DMS 273 (cell line): ENCODE measurements around the gene MBD2.

Experiments used
- DNase-seq: peaks from one replicate; lab custom pipeline; 2025; ENCODE audit not compliant: unreplicated experiment; lab: John Stamatoyannopoulos, UW

MBD2 gene

DNA sequence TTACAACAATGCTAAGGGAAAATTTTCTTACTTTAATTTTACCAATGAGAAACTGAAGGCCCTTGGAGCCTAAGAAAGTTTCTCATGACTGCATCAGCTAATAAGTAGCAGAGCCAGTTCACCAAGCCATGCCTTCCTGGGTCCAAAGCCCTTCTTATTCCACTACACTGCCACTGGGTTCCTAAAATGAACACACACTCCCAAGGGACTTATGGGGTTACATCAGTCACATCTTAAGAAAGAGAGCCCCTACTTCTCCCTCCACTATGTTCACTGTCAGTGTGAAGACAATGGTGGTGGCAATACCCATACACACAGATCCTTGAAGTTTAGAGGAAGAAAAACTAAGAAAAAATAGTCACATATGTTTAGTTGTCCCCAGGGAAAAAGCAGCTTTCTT lies 20.6 kb downstream of the MBD2 start:
- no peak for DNase-seq

DNA sequence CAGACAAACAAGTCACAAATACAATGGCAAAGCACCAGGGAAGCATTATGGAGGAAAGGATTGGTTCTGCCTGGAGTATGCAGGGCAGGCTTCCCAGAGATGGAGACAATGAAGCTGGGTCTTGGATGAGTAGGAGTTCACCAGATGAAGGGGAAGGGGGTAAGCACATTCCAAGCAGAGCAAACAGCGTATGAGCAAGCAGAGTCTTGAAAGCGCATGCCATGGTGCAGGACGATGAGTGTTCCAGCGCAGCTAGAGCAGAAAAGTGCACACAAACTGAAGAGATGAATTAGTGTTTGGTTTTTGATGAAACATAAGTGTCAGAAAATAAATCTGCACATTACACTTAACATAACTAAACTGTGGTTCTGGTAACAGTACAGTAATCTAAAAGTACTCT lies 21.6 kb downstream of the MBD2 start:
- DNase-seq: no peak

DNA sequence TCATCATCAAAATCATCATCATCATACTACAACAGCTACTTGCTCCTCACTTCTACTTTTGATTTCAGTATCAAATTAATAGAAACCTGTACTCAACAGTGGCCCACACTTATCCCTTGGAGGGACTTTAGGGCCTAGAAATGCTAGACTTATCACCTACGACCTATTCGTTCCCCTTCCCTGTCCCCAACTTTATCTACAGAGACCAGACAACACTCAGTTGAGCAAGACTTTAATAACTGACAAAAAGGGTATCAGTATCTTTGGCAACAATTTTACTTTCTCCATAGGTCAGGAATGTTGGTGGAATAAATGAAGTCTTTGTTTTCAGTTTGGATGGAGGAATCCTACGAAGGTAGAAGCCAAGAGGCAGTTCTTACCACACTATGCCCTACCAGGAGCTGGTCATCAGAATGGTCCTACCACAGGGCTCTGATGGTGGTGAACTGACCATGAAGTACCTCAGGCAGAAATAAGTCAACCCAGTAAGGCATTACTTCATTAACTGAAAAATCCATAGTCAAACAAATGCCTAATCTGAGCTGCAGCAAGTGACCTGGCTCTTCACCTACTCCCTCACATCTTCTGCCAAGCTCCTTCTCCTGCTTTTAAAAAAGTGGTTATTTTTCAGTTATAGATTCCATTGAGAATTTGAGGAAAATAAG lies 26.6 kb downstream of the MBD2 start:
- DNase-seq: no peak

- DNase-seq: no peak
Measured at GRCh38 chr18:54193786-54194185, 30.7 kb downstream of the MBD2 start.

- DNase-seq: no peak
Measured at GRCh38 chr18:54192900-54193299, 31.6 kb downstream of the MBD2 start.

DNA sequence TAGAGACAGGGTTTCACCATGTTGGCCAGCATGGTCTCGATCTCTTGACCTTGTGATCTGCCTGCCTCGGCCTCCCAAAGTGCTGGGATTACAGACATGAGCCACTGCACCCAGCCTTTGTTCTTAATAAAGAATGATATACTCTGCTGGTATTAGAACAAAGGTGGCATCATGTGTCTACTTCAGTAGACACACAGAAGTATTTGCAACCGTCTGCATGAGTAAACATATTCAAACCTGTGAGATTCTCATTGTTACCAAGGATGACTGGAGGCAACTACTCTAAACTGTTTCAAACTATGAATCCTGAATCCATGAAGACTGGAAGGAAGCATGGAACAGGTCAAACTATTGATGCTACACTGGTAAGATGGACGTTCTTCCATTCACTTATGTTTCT lies 32.1 kb downstream of the MBD2 start:
- DNase-seq: no peak

- no peak for DNase-seq
Measured at GRCh38 chr18:54191352-54191751, 33.1 kb downstream of the MBD2 start.

DNA sequence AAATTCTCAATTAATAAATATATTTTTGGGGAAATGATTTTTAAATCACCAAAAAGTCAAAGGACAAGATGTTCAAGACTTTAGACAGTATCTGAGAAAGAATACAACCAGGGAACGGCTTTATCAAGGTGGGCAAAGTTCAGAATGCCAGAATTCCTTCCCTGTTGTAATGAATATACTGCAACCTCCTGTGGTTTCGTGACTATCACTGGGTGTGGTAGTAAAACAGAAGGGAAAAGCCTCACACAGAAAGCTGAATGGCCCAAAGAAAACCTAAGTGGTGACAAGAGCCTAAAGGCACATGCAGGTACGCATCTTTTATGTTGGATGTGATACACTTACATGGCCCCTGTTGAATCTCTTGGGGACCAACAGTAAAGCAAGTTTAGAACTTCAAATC lies 37.1 kb downstream of the MBD2 start:
- DNase-seq: no peak

DNA sequence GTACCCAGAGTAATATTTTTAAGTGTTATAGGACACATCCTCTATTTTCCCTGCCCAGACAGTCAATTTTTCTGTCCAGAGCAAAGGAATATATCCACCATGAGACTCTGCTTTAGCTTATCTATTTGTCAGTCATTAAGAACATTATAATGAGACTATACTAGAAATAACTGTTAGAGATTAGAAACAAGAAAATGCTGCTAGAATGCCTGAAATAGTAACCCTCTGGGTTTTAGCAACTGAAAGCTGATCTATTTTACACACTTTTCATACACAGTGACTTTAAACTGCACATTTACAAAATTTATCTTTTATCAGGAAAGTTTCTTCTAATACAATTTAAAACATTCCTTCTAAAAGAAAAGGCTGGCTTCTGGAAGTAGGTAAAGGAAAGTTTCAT lies 39.6 kb downstream of the MBD2 start:
- no peak for DNase-seq

GRCh38 chr18:54183390-54183789 lies 41.1 kb downstream of the MBD2 start:
- DNase-seq: no peak

DNA sequence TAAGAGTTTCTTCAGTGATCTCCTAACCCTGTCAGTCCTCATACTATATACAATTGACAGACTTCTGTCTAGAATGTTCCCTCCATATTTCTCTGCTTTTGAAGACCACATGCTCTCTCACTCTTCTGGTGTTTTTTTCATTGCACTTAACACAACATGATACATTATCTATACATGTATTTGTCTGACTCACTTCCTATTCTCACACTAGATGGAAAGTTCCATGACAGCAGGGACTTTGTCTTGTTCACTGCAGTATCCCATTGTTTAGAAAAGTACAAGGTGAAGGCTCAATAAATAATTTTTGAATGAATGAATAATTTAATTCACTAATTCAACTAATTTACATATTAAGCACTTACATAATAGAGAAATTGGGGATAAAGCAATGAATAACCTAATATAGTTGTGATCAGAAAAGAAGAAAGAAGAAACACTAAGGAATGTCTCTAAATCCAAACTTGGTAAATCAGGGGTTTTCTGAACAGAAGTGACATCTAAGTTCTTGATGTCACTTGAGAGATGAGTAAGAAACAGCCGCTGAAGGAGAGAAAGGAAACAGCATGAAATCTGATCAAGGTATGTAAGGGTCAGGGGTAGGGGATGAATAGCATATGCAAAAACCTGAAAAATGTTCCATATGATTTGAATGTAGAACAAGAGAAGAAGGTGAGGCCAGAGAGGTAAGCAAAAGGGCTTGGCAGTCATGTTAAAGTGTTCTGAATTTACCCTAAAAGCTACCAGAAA lies 42.4 kb downstream of the MBD2 start:
- no peak for DNase-seq

GRCh38 chr18:54173980-54174630 lies 50.4 kb downstream of the MBD2 start:
- DNase-seq: no peak

DNA sequence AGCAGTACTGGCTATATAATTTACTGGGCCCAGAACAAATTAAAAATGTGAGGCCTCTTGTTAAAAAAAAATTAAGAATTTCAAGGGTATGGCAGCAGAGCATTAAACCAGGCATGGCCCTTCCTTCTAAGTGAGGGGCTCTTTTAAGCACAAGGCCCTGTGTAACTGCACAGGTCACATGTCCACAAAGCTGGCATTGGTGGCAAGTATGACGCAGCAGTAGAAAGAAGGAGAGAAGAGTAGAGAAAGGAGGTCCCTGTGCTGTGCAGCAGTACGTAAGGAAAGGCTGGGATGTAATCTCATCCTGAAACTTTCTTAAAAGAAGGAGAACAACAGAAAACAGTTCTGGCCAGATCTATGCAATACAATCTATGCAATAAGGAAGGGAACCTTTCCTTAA lies 51.2 kb downstream of the MBD2 start:
- no peak for DNase-seq

GRCh38 chr18:54169431-54170403 lies 54.8 kb downstream of the MBD2 start:
- DNase-seq: no peak

DNA sequence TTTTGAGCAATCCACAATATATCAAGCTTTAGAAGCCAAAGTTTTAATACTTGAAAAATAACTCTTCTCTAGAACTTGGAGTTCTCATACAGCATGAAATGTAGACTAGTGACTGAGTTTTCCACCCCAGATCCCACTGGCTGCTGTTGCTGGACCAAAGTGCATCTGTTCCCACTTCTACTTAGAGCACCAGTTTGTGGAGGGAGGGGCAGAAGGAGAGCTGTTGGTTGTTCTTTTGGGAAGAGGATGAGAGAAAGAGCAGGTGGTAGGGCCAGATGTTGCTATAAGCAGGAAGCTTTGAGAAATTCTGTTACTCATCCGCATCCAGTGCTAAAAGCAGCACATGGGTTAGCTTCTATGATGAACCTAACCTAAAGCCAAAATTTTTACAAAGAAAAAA lies 59.0 kb downstream of the MBD2 start:
- peak; percentile 68 for DNase-seq

DNA sequence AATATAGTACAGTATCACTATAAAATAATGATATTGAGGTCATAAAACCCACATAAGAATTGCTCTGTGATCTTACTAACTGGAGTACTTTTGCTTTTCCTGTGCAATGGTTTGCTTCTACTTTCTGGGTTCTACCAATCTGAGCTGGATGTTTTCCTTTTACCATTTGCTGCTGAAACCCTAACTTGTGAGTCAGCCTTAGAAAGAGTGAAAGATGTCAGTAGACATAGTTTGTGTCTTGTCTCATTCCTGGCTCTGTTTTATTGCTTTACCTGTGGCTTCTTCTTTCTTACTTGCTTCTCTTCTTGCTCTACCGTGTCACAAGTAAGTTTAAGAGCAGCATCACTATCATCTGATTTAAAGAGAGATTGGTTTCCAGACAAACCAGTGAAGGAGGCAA lies 61.0 kb downstream of the MBD2 start:
- no peak for DNase-seq

DNA sequence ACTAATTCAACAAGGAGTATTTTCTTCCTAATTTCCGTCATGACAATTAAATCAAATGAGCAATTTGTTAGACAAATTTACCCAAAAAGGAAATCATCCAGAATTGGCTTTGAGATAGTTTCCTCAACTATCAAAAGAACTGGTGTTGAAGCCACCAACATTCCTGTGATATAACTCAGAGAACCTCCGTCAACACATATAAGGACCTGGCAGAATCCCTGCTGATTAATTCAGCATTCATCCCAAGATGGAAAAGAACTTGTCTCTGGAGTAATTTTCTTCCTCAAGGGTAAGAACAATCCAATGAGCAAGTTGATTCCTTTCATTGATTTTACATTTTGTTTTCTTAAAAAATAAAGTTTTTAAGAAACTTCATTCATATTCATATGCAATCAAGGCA lies 62.0 kb downstream of the MBD2 start:
- DNase-seq: no peak

DNA sequence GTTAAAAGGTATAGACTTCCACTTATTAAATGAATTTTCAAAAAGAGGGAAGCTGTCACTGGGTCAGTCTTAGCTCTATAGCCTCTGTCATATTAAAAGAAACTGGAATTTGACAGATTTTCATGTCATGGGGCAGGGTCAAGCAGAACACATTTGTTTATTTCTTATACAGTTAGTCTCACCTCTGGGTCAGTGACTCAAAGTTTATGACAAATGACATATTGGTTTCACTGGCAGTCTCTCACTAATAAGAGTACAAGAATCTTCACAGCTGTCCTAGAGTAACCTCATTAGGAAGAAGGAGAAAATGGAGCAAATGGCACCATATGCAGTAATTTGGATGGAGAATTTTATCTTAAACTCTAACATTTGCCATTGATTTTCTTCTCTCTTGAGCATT lies 63.2 kb downstream of the MBD2 start:
- no peak for DNase-seq

GRCh38 chr18:54159906-54160305 lies 64.6 kb downstream of the MBD2 start:
- DNase-seq: no peak

DNA sequence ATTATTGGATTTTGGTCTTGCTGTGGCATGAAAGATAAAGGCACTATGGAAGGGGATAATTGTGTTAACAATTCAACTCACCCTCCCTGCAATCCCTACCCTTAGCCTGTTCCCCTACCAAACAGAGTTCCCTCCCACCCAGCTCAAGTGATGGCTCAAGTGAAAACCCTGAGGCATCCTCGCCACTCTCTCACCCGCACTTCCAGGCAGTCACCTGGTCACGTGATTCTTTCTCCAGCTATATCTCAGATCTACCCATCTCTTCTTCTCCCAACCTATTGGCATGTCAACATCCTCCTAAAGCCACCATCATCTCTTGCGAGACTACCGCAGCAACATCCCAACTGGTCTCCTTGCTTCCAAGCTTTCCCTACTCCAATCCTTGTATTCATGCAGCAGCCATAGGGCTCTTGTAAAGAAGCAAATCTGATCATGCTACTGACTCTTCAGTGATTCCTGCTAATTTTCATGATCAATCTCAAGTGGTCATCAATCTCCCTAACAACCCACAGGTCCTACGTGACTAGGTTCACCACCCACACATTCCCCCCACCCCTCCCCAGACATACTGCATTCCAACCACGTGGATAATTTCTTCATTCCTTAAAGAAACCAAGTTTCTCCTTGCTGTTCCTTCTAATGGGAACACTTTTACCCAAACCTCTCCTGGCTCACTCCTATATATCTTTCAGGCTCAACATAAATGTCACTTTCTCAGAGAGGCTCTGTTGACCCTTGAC lies 66.7 kb downstream of the MBD2 start:
- no peak for DNase-seq

DNA sequence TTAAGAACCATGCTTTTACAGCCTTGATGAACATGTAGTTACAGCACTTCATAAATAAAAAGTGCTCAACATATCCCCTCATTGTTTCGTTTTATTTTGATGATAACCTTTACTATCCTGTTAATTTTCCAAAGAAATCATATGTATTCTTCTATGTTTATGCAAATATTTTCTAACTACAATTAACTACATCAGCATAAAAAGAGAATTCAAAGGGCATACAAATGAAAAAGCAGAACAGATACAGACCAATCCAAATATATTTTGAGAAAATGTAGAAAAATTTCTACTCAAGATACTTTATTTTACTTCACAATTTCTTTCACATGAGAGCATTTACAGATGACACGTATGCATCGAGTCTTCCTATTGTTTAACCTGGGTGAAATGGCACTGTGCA lies 69.1 kb downstream of the MBD2 start:
- DNase-seq: no peak
